PFSK-1 (cell line): ENCODE data around the gene PSORS1C2.

Experiments
- POLR2AphosphoS5 ChIP-seq: IDR thresholded peaks from 2 replicates; pipeline ENCODE4 v1.6.1; 2012; ENCODE audit warnings: low read depth, mild to moderate bottlenecking, control low read depth, low read length, moderate library complexity
- REST ChIP-seq, 2 experiments: IDR thresholded peaks; 2 replicates each; pipeline versions ENCODE4 v1.6.1 to v1.8.0; 2011 to 2012; ENCODE audit warnings: low read depth in 2 of 2, low read length in 2 of 2, control low read depth in 1 of 2, inconsistent platforms in 1 of 2, mild to moderate bottlenecking in 1 of 2, moderate library complexity in 1 of 2; ENCODE audit not compliant: insufficient read depth in 1 of 2

GRCh38 chr6:31170600-31170881, 31.7 kb upstream of the PSORS1C2 start, which contains the start of gene POU5F1:
- TF ChIP-seq POLR2AphosphoS5 (no peak), REST (IDR thresholded peaks at IDR 0.05; ENCODE audit: insufficient read depth in 1 of 2, low read depth in 2 of 2, low read length in 2 of 2) (no peak)
